H1 (cell line): Measurements from ENCODE around the gene TM9SF3. TPM values are rescaled to one million over a fixed set of nuclear protein-coding genes. Genes with fewer than 3 reads are reported as not detected.

Experiments
- BRCA1 ChIP-seq: IDR thresholded peaks from 2 replicates; pipeline ENCODE4 v1.6.1; 2012; ENCODE audit warnings: low read depth, low read length, improper control_type of control experiment
- CREB1 ChIP-seq: IDR thresholded peaks from 2 replicates; pipeline ENCODE4 v1.6.1; 2012; ENCODE audit warnings: inconsistent platforms
- SAP30 ChIP-seq: fragments of 300-600 bp; sonication (generic); IDR thresholded peaks from 2 replicates; pipeline ENCODE4 v1.7.1; 2012; ENCODE audit warnings: low read length, moderate library complexity, mild to moderate bottlenecking, inconsistent platforms; ENCODE audit not compliant: insufficient read depth, insufficient replicate concordance
- polyA plus RNA-seq, 7 experiments: library from polyadenylated mRNA; depleted of rRNA in 3 of 7; stranded (reverse) in 5 of 7; unstranded in 2 of 7; fragments of >200 nt in 5 of 7; fragments of 200-250 nt in 2 of 7; gene quantifications; 1 replicate in 5 of 7; 2 replicates in 1 of 7; 4 replicates in 1 of 7; pipeline versions ENCODE4 v1.2.1 to v1.2.3, GENCODE V29; 2011 to 2013; ENCODE audit warnings: missing spikeins in 2 of 7, mixed read lengths in 2 of 7
- total RNA-seq: library from RNA; stranded (reverse); fragmentation: NEBNext Ultra II Directional; extraction: Animal tissue kit (Norgen Biotek cat#: 25700); gene quantifications from 2 replicates; pipeline ENCODE4 v1.2.1, GENCODE V29; 2021

Gene TM9SF3
- total and polyA plus RNA-seq, 2 of the 8 experiments (the other 6 are each of a cell fraction or from before 2014, with no cell fraction given) = 123 to 127 TPM

GRCh38 chr10:96573036-96573435 is 13.8 kb downstream of the TM9SF3 start (continued):
- TF ChIP-seq BRCA1 (no peak), SAP30 (no peak), CREB1 (no peak)
